ENCODE measurements around the gene CEP131. TPM values are rescaled to one million over a fixed set of nuclear protein-coding genes. Genes with fewer than 3 reads are reported as not detected.

Gene CEP131
- total and polyA plus RNA-seq, 2 of the 8 experiments (the other 6 are each of a cell fraction or from before 2014, with no cell fraction given) = 5.9 to 23.2 TPM

- CTCF ChIA-PET (ENCODE audit: partially characterized antibody) = interaction anchor here (0.9 to 2.2 kb wide), 8 partner anchors 9 to 276 kb away, joined by 3 to 8 read pairs (median 3); no protein-coding TSS in a partner anchor
- H3K4me1 ChIP-seq (replicated peaks in 1 of 4; ENCODE audit: control insufficient read depth in 3 of 4, insufficient read depth in 4 of 4, low read length in 3 of 4) = no peaks in the 10 kb centered on the region
- H3K9ac ChIP-seq (replicated peaks in 1 of 4; ENCODE audit: extremely low read depth in 1 of 4, low read depth in 3 of 4, low read length in 3 of 4) = no peak overlapping the region
- TF ChIP-seq SP1 (IDR thresholded peaks at IDR 0.05; ENCODE audit: low read depth, low read length) = no peak
- TF ChIP-seq TBP (IDR thresholded peaks at IDR 0.05; ENCODE audit: low read depth, low read length) = no peak
- TF ChIP-seq CBX8 (IDR thresholded peaks at IDR 0.05; ENCODE audit: borderline replicate concordance, low read depth, low read length) = no peak
- no peak for TF ChIP-seq MAFK (IDR thresholded peaks at IDR 0.05; ENCODE audit: low read depth, low read length)
- no peak for TF ChIP-seq ZNF274 (IDR thresholded peaks at IDR 0.05; ENCODE audit: borderline replicate concordance, extremely low read depth, low read length)
- TF ChIP-seq YY1 (IDR thresholded peaks at IDR 0.05; ENCODE audit: low read depth, low read length) = no peak
- no peak for TF ChIP-seq TAF7 (optimal IDR thresholded peaks at IDR 0.05; ENCODE audit: borderline replicate concordance, low read depth, low read length)
- TF ChIP-seq NRF1 (IDR thresholded peaks at IDR 0.05; ENCODE audit: low read depth, low read length) = no peak
- TF ChIP-seq BACH1 (IDR thresholded peaks at IDR 0.05; ENCODE audit: low read length) = no peak
- no peak for TF ChIP-seq TCF12 (IDR thresholded peaks at IDR 0.05; ENCODE audit: low read depth, low read length)
- TF ChIP-seq RXRA (IDR thresholded peaks at IDR 0.05; ENCODE audit: insufficient read depth, low read depth, low read length) = no peak
- TF ChIP-seq SIN3A (conservative IDR thresholded peaks at IDR 0.05 in 1 of 2, IDR thresholded peaks at IDR 0.05 in 1 of 2; ENCODE audit: low read depth in 1 of 2, low read length in 2 of 2) = no peak
- TF ChIP-seq SUZ12 (IDR thresholded peaks at IDR 0.05; ENCODE audit: low read length) = no peak
- TF ChIP-seq CHD2 (IDR thresholded peaks at IDR 0.05; ENCODE audit: low read length) = no peak
Measured at GRCh38 chr17:81261582-81262336, 39.0 kb upstream of the CEP131 start.

More at GRCh38 chr17:81261582-81262336, 39.0 kb upstream of the CEP131 start:
- H4K20me1 ChIP-seq (replicated peaks in 1 of 2; ENCODE audit: control insufficient read depth in 1 of 2, insufficient read depth in 2 of 2, low read length in 2 of 2) = peaks cover 0 to 10% of the 10 kb centered on the region in 2 experiments
- H3K27me3 ChIP-seq (replicated peaks in 1 of 4; ENCODE audit: control insufficient read depth in 3 of 4, extremely low read depth in 1 of 4, insufficient read depth in 3 of 4, low read length in 3 of 4) = no peaks in the 10 kb centered on the region
- H3K36me3 ChIP-seq (ENCODE audit: control insufficient read depth in 2 of 4, insufficient read depth in 4 of 4, low read length in 3 of 4) = peaks cover 0 to 7% (median 4%) of the 10 kb centered on the region in 4 experiments; a peak in 3 of 8 replicates
- no peak overlapping the region for H3K4me2 ChIP-seq (ENCODE audit: insufficient read depth in 1 of 2, low read depth in 2 of 2, low read length in 2 of 2)
- 92% methylated on average over 33 of the region's 36 CpGs; no CpG with 5 or more reads in 1 of the 2 experiments for WGBS, 2 experiments (ENCODE audit: extremely low coverage in 1 of 2, insufficient coverage in 1 of 2, insufficient read length in 1 of 2, insufficient replicate concordance in 2 of 2, low coverage in 1 of 2, low lambda C conversion rate in 2 of 2, missing lambda C conversion rate in 1 of 2)
- no peak overlapping the region for H4K5ac ChIP-seq (ENCODE audit: insufficient read length, low read depth, low read length)
- no peak overlapping the region for H4K91ac ChIP-seq (replicated peaks; ENCODE audit: insufficient read length, low read length)
- no peaks in the 10 kb centered on the region for H3K23me2 ChIP-seq (ENCODE audit: low read depth, low read length)
- DNase-seq (ENCODE audit: low read depth in 1 of 2, low spot score in 2 of 2) (no peak), FAIRE-seq (no peak)
- no peaks in the 10 kb centered on the region for H3K79me2 ChIP-seq (ENCODE audit: control insufficient read depth in 1 of 2, insufficient read depth in 2 of 2, low read length in 2 of 2)
- H3K9me3 ChIP-seq (ENCODE audit: insufficient read depth in 2 of 2, low read depth in 1 of 2, low read length in 1 of 2) = no peaks in the 10 kb centered on the region
- H2AFZ ChIP-seq (ENCODE audit: low read length) = no peak overlapping the region
- no peak overlapping the region for H2BK12ac ChIP-seq (ENCODE audit: low read depth, low read length)
- no peak overlapping the region for H2BK5ac ChIP-seq (ENCODE audit: low read depth, low read length)
- H3K23ac ChIP-seq (ENCODE audit: insufficient read length) = no peak overlapping the region
- H2BK20ac ChIP-seq (ENCODE audit: low read length) = no peak overlapping the region
- POLR2A ChIA-PET (ENCODE audit: partially characterized antibody) = interaction anchor here (0.7 to 1.4 kb wide), 3 partner anchors 9 to 252 kb away, joined by 3 to 4 read pairs (median 3); no protein-coding TSS in a partner anchor
- no peak overlapping the region for H2BK15ac ChIP-seq (ENCODE audit: low read length)
- H3K4me3 ChIP-seq (ENCODE audit: extremely low read depth in 1 of 4, insufficient read depth in 2 of 4, low read depth in 3 of 4, low read length in 4 of 4) = no peak overlapping the region
- H4K8ac ChIP-seq (ENCODE audit: extremely low read depth, insufficient read depth, low read length) = no peak overlapping the region
- H2BK120ac ChIP-seq (replicated peaks; ENCODE audit: low read depth, low read length) = no peak overlapping the region
- H3K14ac ChIP-seq (ENCODE audit: insufficient read length) = no peak overlapping the region
- H3K4ac ChIP-seq (replicated peaks; ENCODE audit: insufficient read length, low read depth, low read length) = no peak overlapping the region
- no peak overlapping the region for H3K27ac ChIP-seq (ENCODE audit: low read depth, low read length)
- H3K18ac ChIP-seq (ENCODE audit: extremely low read depth, low read length) = no peak overlapping the region
- H3K79me1 ChIP-seq (ENCODE audit: low read depth, low read length) = peaks cover 5% of the 10 kb centered on the region; the same call in 1 of the 2 replicates
- no peak overlapping the region for H2AK5ac ChIP-seq (ENCODE audit: low read depth, low read length)
- H3K56ac ChIP-seq (replicated peaks; ENCODE audit: insufficient read length, low read depth, low read length) = no peak overlapping the region

Data from H1 (cell line).